GM19438 (cell line): ENCODE results near the gene LAMA5.

Experiments used
- ATAC-seq: cut with Tn5 transposase; IDR thresholded peaks from one replicate; pipeline ENCODE4 v1.9.1; 2021; ENCODE audit warnings: low read depth; ENCODE audit not compliant: unreplicated experiment

Gene LAMA5

DNA sequence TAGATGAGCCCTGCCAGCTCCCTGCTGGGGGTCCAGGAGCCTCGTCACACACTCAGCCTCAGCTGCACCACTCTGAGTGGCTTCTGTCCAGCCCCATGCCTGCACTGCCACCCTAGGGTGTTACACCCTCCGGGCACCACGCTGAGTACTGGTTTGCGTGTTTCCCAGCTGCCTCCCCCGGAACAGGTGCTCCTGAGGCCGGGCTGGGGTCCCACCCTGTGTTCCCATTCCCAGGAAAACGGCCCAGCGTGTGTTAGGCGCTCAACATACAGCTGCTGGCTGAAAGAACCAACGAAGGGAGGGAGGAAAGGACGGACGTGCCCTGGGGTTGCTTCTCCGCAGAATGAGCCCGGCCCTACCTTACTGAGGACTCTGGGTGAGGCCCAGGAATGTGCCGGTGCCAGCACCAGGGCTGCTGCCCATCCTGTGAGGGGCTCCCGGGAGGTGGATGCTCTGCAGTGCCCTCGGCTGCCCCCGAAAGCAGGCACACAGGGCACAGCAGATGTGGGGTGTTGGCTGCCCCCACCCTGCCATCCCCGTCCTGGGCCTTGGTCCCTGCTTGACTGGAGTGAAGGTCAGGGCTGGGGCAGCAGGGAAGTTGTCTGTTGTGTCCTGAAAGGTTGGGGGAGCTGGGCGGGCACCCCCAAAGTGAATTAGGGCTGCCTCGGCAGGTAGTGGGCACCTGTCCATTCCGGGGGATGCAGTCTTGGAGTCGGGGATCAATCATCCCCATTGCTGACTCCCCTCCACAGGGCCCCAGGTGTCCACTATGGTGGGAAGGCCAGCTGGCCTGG is 16.3 kb downstream of the LAMA5 start:
- ATAC-seq: no peak

GRCh38 chr20:62350098-62350628 is 16.9 kb downstream of the LAMA5 start:
- no peak for ATAC-seq

- ATAC-seq: no peak
Observed at GRCh38 chr20:62349556-62350097, 17.5 kb downstream of the LAMA5 start.

GRCh38 chr20:62348604-62349003 is 18.5 kb downstream of the LAMA5 start:
- ATAC-seq: no peak

GRCh38 chr20:62347445-62347844 is 19.7 kb downstream of the LAMA5 start:
- no peak for ATAC-seq

DNA sequence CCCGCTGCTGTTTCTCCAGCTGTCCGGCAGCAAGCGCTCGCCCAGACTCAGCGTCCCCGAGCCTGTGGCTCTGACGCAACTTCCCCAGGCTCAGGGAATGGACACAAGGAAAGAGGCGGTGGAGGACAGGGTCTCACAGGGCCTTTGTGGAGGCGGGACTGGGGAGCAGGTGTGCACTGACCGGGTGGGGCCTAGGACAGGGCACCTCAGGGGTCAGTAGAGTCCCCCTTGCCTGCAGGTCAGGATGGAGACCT is 20.0 kb downstream of the LAMA5 start:
- no peak for ATAC-seq

- no peak for ATAC-seq
Observed at GRCh38 chr20:62346398-62347150, 20.5 kb downstream of the LAMA5 start.

DNA sequence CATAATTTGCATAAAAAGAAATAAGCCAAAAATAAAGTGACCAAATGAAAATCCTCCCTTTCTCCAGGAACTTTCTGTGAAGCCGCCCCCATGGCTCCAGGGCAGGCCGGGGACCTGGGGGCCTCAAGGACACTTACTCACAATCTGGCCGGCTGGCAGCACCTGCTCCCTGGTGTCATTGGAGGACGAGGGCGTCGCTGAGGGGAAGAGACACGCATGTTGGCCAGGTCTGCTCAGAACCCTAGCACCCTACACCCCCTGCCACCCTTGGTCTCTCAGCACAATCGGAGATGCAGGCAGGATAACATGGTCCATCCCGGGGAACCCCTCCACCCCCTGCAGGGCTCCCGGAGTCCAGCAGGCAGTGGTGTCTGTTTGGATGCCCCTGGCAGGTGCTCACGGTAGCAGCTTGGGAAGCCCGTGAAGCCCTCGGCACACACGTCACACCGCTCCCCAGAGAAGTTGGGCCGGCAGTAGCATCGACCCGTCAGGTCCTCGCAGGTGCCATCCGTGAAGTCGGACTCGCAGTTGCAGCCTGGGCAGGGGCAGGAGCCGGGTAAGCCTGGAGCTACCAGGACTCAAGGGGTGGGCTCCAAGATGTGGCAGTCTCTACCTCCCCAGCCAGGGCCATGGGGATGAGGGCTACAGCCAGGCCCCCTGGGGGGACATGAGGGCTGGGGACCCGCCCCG is 21.3 kb downstream of the LAMA5 start:
- no peak for ATAC-seq

DNA sequence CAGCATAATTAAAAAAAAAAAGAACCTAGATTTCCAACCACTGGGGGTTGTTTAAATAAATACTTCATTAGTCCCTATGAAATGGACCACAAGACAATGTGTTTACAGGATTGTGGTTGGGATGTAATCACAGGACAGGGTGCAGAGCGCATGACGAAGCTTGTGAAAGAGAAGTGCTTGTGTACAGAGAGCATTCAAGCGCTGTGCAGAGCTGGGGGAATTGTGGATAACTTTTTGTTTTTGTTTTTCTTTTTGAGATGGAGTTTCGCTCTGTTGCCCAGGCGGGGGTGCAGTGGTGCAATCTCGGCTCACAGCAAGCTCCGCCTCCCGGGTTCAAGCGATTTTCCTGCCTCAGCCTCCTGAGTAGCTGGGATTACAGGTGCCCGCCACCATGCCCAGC is 22.3 kb downstream of the LAMA5 start:
- no peak for ATAC-seq

GRCh38 chr20:62344092-62344491 is 23.0 kb downstream of the LAMA5 start:
- ATAC-seq: no peak

GRCh38 chr20:62342910-62343309 is 24.2 kb downstream of the LAMA5 start:
- ATAC-seq: no peak

DNA sequence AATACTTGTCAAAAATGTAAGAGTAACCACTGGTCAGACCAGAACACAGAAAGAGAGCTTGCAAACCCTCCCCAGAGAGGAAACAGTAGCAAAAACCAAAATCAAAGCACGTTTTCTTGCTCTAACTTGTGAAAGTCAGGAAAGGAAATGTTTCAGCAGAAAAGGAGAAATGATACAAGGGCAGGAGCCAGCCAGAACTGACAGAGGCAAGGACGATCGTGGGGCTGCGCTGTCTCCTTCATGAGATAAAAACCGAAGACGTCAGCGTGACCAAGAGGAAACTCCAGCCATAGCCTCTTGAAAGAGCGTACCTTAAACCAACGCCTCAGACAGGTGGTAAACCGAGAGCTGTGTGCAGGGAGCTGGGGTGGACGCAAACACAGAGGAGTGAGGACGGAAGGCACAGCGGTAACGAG is 27.5 kb downstream of the LAMA5 start:
- ATAC-seq: peak; percentile 78

GRCh38 chr20:62338294-62338620 is 28.9 kb downstream of the LAMA5 start:
- no peak for ATAC-seq

DNA sequence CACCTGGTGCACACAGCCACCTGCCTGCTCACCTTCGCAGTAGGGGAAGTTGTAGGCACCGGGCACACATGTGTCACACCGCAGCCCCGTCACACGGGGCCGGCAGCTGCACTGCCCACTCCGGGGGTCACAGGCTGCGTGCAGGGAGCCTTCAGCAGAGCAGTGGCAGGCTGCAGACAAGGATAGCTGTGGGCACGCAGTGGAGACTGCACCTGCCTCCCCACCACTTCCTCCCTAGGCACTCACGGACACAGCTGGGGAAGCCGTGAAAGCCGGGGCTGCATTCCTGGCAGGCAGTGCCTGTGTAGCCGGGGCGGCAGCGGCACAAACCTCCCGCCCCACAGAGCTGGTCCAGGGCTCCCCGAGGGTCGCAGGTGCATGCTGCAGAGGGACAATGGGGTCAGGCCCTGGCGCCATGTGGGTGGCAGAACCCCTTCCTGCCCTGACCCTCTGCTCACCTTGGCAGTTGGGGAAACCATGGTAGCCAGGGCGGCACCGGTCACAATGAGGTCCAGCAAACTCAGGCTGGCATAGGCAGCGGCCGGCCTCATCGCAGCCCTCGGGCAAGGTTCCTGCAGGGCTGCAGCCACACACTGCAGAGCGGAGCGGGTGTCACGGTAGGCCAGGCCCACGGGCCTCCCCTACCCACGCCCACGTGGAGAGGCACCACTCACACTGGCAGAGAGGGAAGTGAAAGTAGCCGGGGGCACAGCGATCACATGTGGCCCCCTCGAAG is 29.4 kb downstream of the LAMA5 start:
- no peak for ATAC-seq

DNA sequence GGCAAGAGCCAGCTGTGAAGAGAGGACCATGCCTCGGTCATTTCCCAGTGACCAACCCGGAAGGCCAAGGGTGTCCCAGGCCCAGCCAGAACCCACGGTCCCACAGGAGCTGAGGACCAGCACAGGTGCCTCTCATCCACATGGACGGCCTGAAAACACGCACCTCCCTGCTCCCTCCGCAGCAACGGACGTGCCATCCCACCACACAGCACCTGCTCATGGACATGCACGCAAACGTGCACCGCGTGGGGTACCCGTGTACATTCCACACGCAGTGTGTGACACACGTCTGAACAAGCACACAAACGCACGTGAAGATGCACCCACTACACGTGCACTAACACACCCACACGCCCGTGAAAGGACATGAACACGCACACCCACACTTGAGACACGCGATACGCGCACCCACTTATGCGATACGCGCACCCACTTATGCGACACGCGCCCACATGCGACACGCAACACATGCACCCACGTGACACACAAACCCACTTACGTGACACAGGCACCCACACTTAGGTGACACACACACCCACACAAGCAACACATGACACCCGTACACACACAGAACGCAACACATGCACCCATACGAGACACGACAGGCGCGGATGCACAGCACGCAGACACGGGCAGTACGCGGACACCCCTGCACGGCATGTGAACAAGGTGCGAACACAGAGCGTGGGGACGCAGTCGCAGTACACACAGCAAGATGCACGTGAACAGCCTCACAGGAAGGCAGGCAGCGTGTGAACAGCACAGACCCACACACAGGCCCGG is 30.1 kb downstream of the LAMA5 start:
- ATAC-seq: no peak

- no peak for ATAC-seq
Observed at GRCh38 chr20:62336329-62336728, 30.8 kb downstream of the LAMA5 start.

DNA sequence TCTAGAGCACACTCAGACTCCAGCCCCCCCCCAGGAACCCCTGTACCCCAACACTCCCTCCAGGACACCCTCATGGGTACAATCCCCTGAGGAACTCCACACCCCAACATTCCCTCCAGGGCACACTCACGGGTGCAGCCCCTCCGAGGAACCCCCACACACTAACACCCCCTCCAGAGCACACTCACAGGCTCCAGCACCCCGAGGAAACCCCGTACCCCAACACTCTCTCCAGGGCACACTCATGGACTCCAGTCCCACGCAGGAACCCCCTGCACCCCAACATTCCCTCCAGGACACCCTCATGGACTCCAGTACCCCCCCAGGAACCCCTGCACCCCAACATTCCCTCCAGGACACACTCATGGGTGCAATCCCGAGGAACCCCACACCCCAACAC is 31.6 kb downstream of the LAMA5 start:
- no peak for ATAC-seq

DNA sequence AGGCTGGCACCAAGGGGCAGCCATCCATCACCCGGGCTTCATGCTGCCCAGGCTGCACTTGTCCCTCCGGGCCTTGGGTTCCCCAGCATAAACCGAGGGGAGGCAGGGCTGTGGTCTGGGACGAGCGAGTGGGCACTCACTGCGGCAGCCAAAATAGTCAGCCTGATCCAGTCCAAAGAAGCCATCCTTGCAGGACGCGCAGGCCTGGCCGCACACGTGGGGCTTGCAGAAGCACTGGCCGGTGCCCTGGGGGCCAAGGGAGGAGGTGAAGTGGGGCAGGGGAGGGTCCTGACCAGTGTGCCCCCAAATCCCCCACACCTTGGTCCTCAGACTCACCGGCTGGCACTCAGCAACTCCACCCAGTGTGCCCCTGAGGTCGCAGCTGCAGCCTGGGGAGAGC is 32.2 kb downstream of the LAMA5 start:
- ATAC-seq: no peak

DNA sequence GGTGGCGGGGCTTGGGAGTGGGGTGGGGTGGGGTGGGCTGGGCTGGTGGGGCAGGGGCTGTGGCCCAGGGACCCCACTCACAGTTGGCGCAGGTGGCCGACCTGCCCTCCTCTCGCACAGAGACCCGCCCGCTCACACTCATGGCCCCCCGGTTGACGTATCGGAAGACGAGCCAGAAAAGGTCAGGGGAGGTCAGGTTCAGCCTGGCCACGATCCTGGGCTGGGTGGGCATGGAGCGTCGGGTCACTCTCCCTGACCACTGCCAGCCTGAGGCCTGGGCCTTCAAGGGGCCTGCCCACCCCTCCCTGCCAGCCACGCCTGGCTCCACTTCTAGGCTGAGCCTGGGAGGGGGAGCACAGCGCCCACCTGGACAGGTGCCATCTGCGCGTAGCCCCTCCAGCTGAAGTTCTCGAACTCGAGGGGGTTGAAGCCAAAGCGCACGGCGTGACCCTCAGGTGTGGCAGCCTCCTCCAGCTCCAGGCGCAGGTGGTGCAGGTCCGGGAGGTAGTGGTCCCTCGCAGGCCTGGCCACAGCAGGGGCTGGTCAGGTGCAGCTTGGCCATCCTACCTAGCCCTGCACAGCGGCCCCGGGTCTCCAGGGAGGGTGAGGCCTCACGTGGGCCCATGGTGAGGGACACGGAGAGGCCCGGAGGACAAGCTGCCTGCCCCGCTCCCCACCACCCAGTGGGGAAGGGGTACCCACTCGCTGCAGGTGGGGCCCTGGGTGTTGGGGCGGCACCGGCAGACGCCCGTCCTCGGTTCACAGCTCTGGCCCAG is 33.1 kb downstream of the LAMA5 start:
- ATAC-seq: no peak
